ENCODE results near the gene GPR162.
A peak's percentile ranks its signal among the peaks of the same experiment; 100 is the strongest.

Gene GPR162, protein sequence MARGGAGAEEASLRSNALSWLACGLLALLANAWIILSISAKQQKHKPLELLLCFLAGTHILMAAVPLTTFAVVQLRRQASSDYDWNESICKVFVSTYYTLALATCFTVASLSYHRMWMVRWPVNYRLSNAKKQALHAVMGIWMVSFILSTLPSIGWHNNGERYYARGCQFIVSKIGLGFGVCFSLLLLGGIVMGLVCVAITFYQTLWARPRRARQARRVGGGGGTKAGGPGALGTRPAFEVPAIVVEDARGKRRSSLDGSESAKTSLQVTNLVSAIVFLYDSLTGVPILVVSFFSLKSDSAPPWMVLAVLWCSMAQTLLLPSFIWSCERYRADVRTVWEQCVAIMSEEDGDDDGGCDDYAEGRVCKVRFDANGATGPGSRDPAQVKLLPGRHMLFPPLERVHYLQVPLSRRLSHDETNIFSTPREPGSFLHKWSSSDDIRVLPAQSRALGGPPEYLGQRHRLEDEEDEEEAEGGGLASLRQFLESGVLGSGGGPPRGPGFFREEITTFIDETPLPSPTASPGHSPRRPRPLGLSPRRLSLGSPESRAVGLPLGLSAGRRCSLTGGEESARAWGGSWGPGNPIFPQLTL

DNA sequence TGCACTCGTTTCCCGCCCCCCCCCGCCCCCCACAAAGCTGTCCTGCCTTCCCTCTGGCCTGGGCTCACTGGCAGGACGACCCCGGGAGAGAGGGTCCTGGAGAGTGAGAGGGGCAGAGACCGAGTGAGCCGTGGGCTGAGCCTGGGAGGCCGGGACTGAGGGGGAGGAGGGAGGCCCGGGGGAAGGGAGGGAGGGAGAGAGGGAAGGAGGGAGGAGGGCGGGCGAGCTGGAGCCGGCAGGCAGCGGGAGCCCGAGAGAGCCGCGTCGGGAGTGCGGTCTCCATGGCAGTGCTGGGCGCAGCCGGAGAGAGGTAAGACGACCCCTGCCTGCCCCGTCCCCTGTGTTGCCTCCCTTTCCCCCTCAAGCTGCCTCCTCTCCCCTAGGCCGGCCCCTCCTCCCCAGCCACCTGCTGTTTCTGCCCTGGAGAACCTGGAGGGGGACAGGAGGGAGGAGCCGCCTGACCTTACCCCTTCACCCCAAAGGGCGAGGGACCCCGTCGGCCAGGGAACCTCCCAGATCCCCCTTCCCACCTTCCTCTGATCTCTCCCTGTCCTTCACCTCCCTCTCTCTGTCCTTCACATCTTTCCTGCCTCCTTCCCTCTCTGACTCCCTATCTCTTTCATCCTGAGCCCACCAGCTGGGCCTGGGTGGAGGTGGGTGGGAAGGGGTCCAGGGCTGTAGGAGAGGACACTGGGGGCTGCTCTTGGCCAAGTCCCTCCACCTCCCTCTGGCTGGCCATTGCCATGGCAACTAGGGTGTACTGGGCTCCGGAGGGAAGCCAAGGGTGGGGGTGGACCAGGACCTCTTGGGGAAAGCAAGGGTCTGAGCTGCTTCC, at the start of gene GPR162:
GPR162 (plus strand) TSS at position 231 of the 835 bp plus-strand sequence. CDS start 2,078 bp downstream, outside the sequence.
- no peak for DNase-seq (ENCODE audit: low read depth in 2 of 3, low spot score in 1 of 3)

DNA sequence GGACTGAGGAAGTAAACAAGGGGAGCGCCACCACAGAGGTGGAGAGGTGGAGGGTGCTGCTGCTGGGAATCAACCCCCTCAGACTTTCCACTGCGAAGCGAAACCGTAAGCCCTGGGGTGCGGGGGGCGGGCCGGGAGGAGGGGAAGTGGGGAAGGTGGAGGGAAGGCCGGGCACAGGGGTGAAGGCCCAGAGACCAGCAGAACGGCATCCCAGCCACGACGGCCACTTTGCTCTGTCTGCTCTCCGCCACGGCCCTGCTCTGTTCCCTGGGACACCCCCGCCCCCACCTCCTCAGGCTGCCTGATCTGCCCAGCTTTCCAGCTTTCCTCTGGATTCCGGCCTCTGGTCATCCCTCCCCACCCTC, 49.3 kb upstream of the GPR162 start, which contains the start of gene LAG3:
LAG3 (plus strand) TSS at position 190 of the 365 bp plus-strand sequence. CDS start 333 bp downstream, outside the sequence.
- peak in 2 of 3 donors; percentile 59 to 61 for DNase-seq (ENCODE audit: low read depth in 2 of 3, low spot score in 1 of 3)

DNA sequence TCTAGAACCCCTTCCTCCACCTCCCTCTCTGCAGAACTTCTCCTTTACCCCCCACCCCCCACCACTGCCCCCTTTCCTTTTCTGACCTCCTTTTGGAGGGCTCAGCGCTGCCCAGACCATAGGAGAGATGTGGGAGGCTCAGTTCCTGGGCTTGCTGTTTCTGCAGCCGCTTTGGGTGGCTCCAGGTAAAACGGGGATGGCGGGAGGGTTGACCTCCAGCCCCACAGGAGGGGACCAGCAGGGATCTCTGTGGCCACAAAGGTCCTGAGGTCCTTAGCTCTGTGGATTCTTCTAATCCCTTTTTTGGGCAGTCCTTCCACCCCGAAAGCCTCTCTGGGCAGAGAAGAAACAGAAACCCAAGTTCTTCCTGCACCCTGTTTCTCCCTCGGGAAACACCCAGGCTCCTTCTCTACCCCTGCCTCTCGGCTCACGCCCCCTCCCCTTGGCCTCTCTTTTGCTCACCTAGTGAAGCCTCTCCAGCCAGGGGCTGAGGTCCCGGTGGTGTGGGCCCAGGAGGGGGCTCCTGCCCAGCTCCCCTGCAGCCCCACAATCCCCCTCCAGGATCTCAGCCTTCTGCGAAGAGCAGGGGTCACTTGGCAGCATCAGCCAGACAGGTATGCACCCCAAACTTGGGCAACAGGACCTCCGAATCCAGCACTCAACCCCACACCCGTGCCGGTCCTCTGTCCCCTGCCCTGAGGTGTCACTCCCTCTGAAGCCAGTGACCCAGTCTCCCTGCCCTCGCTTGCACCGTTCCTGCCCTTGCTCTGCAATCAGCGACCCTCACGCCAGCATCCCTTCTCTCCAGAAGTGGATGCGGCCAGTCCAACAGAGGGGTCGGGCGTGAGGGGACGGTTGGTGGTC, 48.7 kb upstream of the GPR162 start:
- DNase-seq (ENCODE audit: low read depth in 2 of 3, low spot score in 1 of 3), result no peak

DNA sequence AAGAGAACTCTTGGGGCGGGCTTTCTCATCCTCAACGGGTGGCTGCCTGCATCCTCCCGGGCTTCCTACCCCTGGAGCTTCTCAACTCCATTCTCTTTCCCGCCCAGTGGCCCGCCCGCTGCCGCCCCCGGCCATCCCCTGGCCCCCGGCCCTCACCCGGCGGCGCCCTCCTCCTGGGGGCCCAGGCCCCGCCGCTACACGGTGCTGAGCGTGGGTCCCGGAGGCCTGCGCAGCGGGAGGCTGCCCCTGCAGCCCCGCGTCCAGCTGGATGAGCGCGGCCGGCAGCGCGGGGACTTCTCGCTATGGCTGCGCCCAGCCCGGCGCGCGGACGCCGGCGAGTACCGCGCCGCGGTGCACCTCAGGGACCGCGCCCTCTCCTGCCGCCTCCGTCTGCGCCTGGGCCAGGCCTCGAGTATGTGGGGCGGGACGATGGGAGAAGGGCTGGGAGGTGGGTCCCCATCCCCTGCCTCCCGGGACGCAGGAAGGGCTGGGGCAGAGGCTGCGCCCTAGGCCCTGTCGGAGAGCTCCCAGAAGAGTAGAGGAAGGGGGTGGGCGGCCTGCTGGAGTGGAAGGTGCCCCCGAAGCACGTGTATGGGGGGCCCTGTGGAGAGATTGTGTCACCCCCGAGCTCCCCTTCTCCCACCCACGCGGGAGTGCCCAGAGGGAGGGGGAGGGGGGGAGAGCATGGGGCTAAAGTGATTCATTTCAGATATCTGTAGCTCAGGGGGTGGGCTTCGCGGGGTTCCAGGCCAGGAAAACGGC, 47.9 kb upstream of the GPR162 start:
- DNase-seq (ENCODE audit: low read depth in 2 of 3, low spot score in 1 of 3), result no peak

DNA sequence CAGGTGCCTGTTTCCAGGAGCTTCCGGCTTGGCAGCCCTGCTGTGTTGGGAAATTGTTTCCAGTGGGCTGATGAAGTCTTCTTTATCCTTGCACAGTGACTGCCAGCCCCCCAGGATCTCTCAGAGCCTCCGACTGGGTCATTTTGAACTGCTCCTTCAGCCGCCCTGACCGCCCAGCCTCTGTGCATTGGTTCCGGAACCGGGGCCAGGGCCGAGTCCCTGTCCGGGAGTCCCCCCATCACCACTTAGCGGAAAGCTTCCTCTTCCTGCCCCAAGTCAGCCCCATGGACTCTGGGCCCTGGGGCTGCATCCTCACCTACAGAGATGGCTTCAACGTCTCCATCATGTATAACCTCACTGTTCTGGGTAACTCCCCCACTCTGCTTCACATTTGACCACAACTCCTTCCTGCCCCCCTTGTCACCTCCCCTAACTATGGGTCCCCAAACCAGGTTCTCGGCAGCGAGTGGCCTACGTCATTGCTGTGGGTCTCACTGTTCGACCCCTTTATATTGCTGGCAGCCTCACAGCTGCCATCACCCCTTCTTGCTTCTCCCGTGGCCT, 47.0 kb upstream of the GPR162 start:
- no peak for DNase-seq (ENCODE audit: low read depth in 2 of 3, low spot score in 1 of 3)

DNA sequence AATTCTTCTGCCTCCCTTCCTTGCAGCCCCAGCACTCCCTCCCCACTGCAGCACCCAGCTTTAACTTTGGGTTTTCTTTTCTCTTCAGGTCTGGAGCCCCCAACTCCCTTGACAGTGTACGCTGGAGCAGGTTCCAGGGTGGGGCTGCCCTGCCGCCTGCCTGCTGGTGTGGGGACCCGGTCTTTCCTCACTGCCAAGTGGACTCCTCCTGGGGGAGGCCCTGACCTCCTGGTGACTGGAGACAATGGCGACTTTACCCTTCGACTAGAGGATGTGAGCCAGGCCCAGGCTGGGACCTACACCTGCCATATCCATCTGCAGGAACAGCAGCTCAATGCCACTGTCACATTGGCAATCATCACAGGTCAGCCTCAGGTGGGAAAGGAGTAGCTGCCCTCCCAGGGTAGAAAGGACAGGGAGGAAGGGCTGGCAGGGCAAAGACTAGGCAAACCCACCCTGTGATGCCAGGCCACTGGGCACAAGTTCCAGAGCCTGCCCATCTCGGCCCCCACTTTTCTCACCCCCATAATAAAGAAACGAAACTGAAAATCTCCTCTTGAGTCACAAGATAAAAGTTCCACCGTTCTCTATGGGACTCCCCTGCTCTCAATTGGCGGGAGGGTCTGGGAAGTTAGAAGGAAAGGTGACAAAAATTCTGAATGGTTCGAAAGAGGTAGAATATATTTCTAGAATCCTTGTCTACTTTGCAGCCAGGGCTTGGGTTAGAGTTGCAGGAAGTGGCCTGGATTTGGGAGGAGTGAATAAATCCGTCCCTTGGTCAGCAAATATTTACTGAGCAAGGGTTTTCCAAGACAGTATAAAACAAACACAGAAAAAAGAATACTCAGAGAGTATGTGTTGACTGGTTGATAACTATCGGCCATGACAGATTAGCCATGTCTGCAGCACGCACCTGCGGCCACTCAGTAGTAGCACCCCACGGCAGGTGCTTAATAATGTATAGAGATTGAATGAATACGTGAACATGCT, 46.1 kb upstream of the GPR162 start:
- no peak for DNase-seq (ENCODE audit: low read depth in 2 of 3, low spot score in 1 of 3)

DNA sequence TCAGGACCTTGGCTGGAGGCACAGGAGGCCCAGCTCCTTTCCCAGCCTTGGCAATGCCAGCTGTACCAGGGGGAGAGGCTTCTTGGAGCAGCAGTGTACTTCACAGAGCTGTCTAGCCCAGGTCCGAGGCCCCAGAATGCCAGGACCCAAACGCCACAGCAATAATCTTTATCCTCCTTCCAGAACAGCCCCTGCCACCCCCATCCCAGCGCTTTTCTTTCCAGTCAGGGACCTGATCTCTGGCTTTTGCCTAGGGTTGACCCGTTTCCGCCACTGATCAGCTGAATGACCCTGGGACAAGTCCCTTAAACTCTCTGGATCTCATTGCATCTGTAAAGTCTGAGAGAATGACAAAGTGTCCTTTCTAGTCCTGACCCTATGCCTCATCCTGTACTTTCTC, 44.2 kb upstream of the GPR162 start:
- DNase-seq (ENCODE audit: low read depth in 2 of 3, low spot score in 1 of 3), result no peak

DNA sequence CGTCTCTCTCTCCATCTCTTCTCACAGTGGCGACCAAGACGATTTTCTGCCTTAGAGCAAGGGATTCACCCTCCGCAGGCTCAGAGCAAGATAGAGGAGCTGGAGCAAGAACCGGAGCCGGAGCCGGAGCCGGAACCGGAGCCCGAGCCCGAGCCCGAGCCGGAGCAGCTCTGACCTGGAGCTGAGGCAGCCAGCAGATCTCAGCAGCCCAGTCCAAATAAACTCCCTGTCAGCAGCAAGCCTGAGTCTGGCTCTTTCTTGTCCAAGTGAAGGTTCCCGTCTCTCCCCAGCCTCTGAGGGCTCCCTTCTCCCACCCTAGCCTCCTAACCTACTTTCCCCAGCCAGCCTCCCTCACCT, 43.4 kb upstream of the GPR162 start:
- DNase-seq (ENCODE audit: low read depth in 2 of 3, low spot score in 1 of 3), result no peak

DNA sequence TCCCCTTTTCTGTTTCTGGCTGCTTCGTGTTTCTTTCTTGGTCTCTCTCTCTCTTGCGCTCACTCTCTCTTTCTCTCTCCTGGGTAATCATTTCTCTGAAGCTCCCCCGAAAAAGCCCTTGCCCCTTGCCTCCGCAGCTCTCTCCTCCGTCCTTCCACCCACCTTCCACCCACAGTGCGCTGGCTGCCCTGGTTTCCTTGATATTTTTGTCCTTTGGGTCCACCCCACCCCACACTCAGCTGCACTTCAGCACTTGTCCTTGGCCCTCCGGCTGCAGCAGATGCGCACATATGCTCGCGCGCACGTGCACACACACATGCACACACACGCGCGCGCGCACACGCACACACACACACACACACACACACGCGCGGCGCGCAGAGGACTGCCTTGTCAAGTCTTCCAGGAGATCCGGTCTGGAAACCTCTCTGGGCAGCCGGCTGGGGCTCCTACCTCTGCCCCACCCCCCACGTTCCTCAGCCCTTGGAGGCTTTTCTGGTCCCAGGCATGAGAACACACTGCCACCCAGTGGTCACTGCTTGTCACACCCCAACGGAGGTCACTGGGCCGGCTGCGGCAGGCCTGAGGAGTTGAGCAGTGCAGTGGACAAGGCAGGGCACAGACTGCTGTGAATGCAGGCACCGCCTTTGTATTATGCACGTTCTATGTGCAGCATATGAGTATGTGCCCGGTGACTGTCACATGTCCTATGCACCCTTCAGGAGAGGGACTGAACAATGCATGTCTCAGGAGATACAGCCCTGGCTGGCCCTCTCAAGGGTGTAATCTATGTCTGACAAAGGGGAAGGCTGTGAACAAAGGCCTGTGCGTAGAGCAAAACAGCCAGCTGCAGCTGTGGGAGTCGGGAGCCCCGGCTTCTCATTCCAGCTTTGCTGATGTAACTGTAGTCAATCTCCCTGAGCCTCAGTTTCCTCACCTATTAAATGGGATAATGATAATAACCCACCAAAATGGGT, 42.8 kb upstream of the GPR162 start:
- peak; percentile 82 to 93 (median 86) for DNase-seq (ENCODE audit: low read depth in 2 of 3, low spot score in 1 of 3)

DNA sequence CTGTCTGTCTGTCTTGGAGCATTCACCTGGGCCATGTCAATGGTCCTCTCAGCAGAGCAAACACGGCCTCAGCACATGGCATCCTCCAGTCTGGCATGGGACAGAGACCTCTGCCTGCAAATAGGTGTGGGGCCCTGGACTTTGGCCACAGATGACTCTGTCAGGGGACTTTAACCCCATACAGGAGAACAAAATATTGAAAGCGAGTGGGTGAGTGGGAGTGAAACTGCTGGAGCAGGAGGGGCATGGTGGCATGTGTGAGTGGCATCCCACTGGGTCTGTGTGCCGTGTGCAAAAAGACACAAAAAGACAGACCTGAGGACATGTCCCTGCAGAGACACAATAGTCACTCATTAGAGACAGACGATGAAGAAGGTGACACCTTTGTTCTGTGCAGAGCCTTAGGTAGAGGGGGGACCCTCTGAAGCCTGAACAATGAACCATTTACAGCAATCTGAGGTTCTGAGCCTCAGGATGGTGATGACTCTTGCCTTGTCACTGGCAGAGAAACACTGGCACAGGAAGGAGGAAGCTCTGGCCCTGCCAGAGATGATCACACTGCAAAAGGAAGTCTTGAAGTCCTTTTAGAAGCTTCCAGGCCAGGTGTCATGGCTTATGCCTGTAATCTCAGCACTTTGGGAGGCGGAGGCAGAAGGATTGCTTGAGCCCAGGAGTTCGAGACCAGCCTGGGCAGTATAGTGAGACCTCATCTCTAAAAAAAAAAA, 41.8 kb upstream of the GPR162 start:
- no peak for DNase-seq (ENCODE audit: low read depth in 2 of 3, low spot score in 1 of 3)

DNA sequence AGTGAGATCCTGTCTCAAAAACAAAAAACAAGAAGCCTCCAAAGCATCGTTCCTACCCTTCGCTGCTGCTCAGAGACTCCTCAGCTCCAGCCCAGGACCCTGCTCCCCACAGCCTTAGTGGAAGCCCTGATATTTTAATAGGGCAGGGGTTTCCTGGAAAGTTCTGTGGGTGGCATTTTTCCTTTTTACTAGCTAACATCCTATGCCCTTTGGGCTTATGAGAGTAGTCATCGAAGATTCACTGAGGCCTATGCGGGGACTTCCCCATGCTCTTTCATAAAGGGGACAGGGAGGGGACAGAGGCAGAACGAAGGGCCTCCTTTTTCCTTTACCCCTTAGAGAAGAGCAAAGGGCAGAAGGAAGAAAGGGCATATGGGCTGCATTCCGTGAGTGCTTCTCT, 41.0 kb upstream of the GPR162 start:
- DNase-seq (ENCODE audit: low read depth in 2 of 3, low spot score in 1 of 3), result no peak

DNA sequence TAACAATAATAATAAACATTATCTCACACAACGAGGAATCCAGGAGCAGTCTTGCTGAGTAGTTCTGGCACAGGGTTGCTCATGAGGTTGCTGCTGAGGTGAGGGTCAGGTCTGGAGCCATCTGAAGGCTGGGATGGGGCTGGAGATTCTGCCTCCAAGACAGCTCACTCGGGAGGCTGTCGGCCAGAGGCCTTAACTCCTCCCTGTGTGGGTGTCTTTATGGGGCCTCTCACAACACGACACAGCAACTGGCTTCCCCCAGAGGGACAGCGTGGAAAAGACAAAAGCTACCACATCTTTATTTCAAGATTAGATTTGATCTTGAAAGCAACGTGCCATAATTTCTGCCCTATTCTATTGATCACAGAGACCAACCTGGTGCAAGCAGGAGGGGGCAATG, 39.5 kb upstream of the GPR162 start:
- no peak for DNase-seq (ENCODE audit: low read depth in 2 of 3, low spot score in 1 of 3)

DNA sequence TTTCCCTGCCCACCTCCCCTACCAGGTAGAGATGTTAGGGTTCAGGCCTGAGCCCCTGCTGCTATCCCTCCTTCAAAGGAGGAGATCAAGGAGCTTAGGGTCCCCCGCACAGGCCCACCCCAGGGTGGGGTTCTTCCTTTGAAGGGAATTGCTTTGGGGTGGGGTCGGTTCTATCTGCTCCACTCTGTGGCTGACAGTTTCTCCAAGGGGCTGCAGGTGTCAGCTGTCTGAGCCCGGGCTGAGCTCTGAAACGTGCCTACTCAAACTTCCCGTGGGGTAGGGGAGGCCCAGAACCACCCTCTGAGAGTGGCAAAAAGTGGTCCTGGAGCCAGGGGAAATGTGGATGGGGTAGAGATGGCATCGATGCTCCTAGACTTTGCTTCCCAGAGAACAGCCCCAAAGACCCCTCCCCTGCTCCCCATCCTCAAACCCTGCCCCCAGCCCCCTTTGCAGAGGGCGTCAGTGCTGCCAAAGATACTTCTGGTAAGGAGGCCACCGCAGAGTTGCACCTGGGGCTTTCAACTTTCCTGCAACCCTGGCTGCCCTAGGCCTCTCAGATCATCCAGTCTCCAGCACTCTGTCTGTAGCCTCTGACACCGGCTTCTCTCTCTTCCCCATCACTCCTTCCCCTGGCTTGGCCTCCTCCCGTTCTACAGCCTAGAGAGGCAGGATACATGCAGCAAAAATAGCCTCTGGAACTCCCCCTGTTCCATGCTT, 38.6 kb upstream of the GPR162 start:
- DNase-seq (ENCODE audit: low read depth in 2 of 3, low spot score in 1 of 3), result no peak

DNA sequence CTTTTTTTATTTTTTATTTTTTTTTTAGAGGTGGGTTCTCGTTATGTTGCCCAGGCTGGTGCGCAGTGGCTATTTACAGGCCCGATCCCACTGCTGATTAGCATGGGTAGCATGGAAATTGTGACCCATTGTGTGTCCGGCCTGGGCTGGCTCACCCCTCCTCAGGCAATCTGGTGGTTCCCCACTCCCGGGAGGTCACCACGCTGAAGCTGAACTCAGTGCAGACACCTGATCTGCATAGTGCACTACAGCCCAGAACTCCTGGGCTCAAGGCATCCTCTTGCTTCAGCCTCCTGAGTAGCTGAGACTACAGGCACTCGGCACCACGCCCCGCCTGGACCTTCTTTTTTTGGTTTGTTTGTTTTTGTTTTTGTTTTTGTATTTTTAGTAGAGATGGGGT, 37.8 kb upstream of the GPR162 start:
- DNase-seq (ENCODE audit: low read depth in 2 of 3, low spot score in 1 of 3), result no peak

DNA sequence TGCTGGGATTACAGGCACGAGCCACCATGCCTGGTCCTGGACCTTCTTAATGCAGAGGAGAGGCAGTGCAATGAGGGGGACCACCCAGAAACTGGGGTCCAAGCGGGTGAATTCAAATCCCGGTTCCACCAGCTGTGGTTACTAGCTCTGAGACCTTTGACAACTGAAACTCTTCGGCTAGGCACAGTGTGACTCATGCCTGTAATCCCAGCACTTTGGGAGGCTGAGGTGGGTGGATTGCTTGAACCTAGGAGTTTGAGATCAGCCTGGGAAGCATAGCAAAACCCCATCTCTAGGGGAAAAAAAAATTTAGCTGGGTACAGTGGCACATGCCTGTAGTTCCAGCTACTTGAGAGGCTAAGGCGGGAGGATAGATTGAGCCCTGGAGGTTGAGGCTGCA, 37.3 kb upstream of the GPR162 start:
- no peak for DNase-seq (ENCODE audit: low read depth in 2 of 3, low spot score in 1 of 3)

DNA sequence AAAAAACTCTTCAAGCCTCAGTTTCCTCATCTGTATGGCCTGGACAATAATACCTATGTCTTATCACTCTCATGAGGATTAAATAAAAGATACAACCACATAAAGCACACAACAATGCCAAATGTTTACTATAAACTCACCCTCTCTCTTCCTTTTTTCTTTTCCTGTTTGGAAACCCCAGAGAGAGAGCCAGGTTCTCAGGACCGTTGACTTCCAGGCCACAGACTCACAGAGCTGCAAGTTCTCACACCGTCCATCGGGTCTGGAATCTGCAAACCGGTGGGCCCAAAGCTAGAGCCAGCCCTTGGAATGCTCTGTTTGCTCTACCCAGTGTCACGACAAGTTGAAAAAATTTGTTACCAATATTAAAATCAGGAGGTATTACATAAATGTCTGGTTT, 36.9 kb upstream of the GPR162 start:
- no peak for DNase-seq (ENCODE audit: low read depth in 2 of 3, low spot score in 1 of 3)
